GM21390 (cell line): ENCODE results near the gene SCAMP4.

ENCODE experiments used
- ATAC-seq: cut with Tn5 transposase; IDR thresholded peaks from one replicate; pipeline ENCODE4 v1.9.1; 2021; ENCODE audit not compliant: unreplicated experiment

SCAMP4 gene

GRCh38 chr19:1935484-1936208 is 30.4 kb downstream of the SCAMP4 start:
- no peak for ATAC-seq

- ATAC-seq, result no peak
Observed at GRCh38 chr19:1936430-1936829, 31.2 kb downstream of the SCAMP4 start.

GRCh38 chr19:1936916-1937610 is 31.9 kb downstream of the SCAMP4 start:
- no peak for ATAC-seq

- ATAC-seq, result no peak
Observed at GRCh38 chr19:1938071-1938470, 32.9 kb downstream of the SCAMP4 start.

GRCh38 chr19:1941146-1942077 is 36.2 kb downstream of the SCAMP4 start, which contains the start of gene CSNK1G2:
TSS of gene CSNK1G2 (plus strand) at chr19:1941172. CDS start at chr19:1969773, 28,601 bp downstream.
- ATAC-seq, result no peak

GRCh38 chr19:1942078-1942933 is 37.1 kb downstream of the SCAMP4 start:
- no peak for ATAC-seq

GRCh38 chr19:1942934-1943555 is 37.8 kb downstream of the SCAMP4 start:
- ATAC-seq, result no peak

- ATAC-seq, result no peak
Observed at GRCh38 chr19:1943661-1944087, 38.5 kb downstream of the SCAMP4 start.

GRCh38 chr19:1944088-1944915 is 39.1 kb downstream of the SCAMP4 start:
- ATAC-seq, result no peak

- no peak for ATAC-seq
Observed at GRCh38 chr19:1944916-1945561, 39.8 kb downstream of the SCAMP4 start.

- no peak for ATAC-seq
Observed at GRCh38 chr19:1945899-1946298, 40.7 kb downstream of the SCAMP4 start.

- no peak for ATAC-seq
Observed at GRCh38 chr19:1947651-1948209, 42.5 kb downstream of the SCAMP4 start.

GRCh38 chr19:1949304-1950101 is 44.3 kb downstream of the SCAMP4 start:
- no peak for ATAC-seq

- ATAC-seq, result no peak
Observed at GRCh38 chr19:1950640-1951039, 45.4 kb downstream of the SCAMP4 start.

GRCh38 chr19:1952635-1953034 is 47.4 kb downstream of the SCAMP4 start:
- ATAC-seq, result no peak

- ATAC-seq, result no peak
Observed at GRCh38 chr19:1953037-1953436, 47.8 kb downstream of the SCAMP4 start.

- no peak for ATAC-seq
Observed at GRCh38 chr19:1953441-1954094, 48.4 kb downstream of the SCAMP4 start.
